H1 (cell line): Measurements from ENCODE around the gene KCNA10. TPM values are rescaled to one million over a fixed set of nuclear protein-coding genes. Genes with fewer than 3 reads are reported as not detected.

ENCODE experiments used
- CTCF ChIA-PET: fragments of 300-600 bp; sonication (Branson Sonifier 250); formaldehyde crosslinking; loops from one replicate; lab custom pipeline; 2021; ENCODE audit not compliant: partially characterized antibody; lab: Charles Lee
- POLR2A ChIA-PET: fragments of 300-600 bp; sonication (Branson Sonifier 250); formaldehyde crosslinking; loops from one replicate; lab custom pipeline; 2021; ENCODE audit warnings: inconsistent platforms; ENCODE audit not compliant: partially characterized antibody; lab: Charles Lee
- DNase-seq, 2 experiments: peaks; one replicate each; pipeline versions ENCODE4 v3.0.0 to v3.0.0-alpha.2; 2010 to 2022; ENCODE audit warnings: low spot score in 2 of 2, low read depth in 1 of 2, mixed read lengths in 1 of 2
- FAIRE-seq: peaks from 2 replicates; lab custom pipeline; 2011; peaks lifted over from hg19 to GRCh38; lab: Jason Lieb, UNC
- H2AFZ ChIP-seq: 2 replicates; pipeline ENCODE4 v1.8.1; 2012; ENCODE audit warnings: low read length, inconsistent platforms
- H2AK5ac ChIP-seq: 2 replicates; pipeline ENCODE4 v1.6.1; 2013; ENCODE audit warnings: low read depth, low read length
- H2BK120ac ChIP-seq: replicated peaks from 2 replicates; pipeline ENCODE3; 2013; ENCODE audit warnings: low read depth, low read length, inconsistent platforms
- H2BK12ac ChIP-seq: 2 replicates; pipeline ENCODE4 v1.6.1; 2013; ENCODE audit warnings: low read depth, low read length
- H2BK15ac ChIP-seq: 2 replicates; pipeline ENCODE4 v1.6.1; 2013; ENCODE audit warnings: low read length
- H2BK20ac ChIP-seq: 2 replicates; pipeline ENCODE4 v1.6.1; 2013; ENCODE audit warnings: low read length
- H2BK5ac ChIP-seq: 2 replicates; pipeline ENCODE4 v1.6.1; 2013; ENCODE audit warnings: low read depth, low read length
- H3K14ac ChIP-seq: 2 replicates; pipeline ENCODE4 v1.6.1; 2013; ENCODE audit warnings: inconsistent platforms; ENCODE audit not compliant: insufficient read length
- H3K18ac ChIP-seq: 2 replicates; pipeline ENCODE4 v1.6.1; 2013; ENCODE audit warnings: low read length; ENCODE audit errors: extremely low read depth
- H3K23ac ChIP-seq: 2 replicates; pipeline ENCODE4 v1.6.1; 2013; ENCODE audit warnings: inconsistent platforms; ENCODE audit not compliant: insufficient read length
- H3K23me2 ChIP-seq: 2 replicates; pipeline ENCODE4 v1.6.1; 2013; ENCODE audit warnings: low read depth, low read length
- H3K27ac ChIP-seq: 2 replicates; pipeline ENCODE4 v1.6.1; 2011; ENCODE audit warnings: low read depth, low read length, inconsistent platforms
- H3K27me3 ChIP-seq, 4 experiments: replicated peaks in 1 of 4; 1 replicate in 1 of 4; 2 replicates in 3 of 4; pipeline versions ENCODE4 v1.6.1 to v1.8.1; 2011 to 2013; ENCODE audit warnings: low read length in 3 of 4, mild to moderate bottlenecking in 3 of 4, inconsistent platforms in 2 of 4, mixed read lengths in 2 of 4, moderate library complexity in 1 of 4; ENCODE audit not compliant: control insufficient read depth in 3 of 4, insufficient read depth in 3 of 4; ENCODE audit errors: extremely low read depth in 1 of 4
- H3K36me3 ChIP-seq, 4 experiments: 2 replicates each; pipeline versions ENCODE4 v1.6.1 to v1.8.1; 2011 to 2013; ENCODE audit warnings: mild to moderate bottlenecking in 4 of 4, low read length in 3 of 4, moderate library complexity in 2 of 4, control low read depth in 1 of 4, inconsistent platforms in 1 of 4; ENCODE audit not compliant: insufficient read depth in 4 of 4, control insufficient read depth in 2 of 4
- H3K4ac ChIP-seq: replicated peaks from 2 replicates; pipeline ENCODE3; 2013; ENCODE audit warnings: low read length, low read depth, mixed read lengths, inconsistent platforms; ENCODE audit not compliant: insufficient read length
- H3K4me1 ChIP-seq, 4 experiments: replicated peaks in 1 of 4; 1 replicate in 1 of 4; 2 replicates in 3 of 4; pipeline versions ENCODE4 v1.6.1 to v1.8.1; 2011 to 2013; ENCODE audit warnings: low read length in 3 of 4, inconsistent platforms in 2 of 4, mixed read lengths in 1 of 4; ENCODE audit not compliant: insufficient read depth in 4 of 4, control insufficient read depth in 3 of 4
- H3K4me2 ChIP-seq, 2 experiments: 2 replicates each; pipeline versions ENCODE4 v1.6.1 to v1.8.1; 2011 to 2013; ENCODE audit warnings: low read depth in 2 of 2, low read length in 2 of 2, control low read depth in 1 of 2, inconsistent platforms in 1 of 2, mild to moderate bottlenecking in 1 of 2; ENCODE audit not compliant: insufficient read depth in 1 of 2
- H3K4me3 ChIP-seq, 4 experiments: fragments of 200-600, 300-600 bp in 1 of 4; sonication (generic), shearing (Covaris generic), sonication (Bioruptor Twin) in 1 of 4; 2 replicates each; pipeline versions ENCODE4 v1.5.1 to v1.8.1; 2011 to 2016; ENCODE audit warnings: low read length in 4 of 4, low read depth in 3 of 4, control low read depth in 2 of 4, inconsistent platforms in 2 of 4, mild to moderate bottlenecking in 2 of 4, mixed read lengths in 1 of 4, moderate library complexity in 1 of 4; ENCODE audit not compliant: insufficient read depth in 2 of 4; ENCODE audit errors: extremely low read depth in 1 of 4
- H3K56ac ChIP-seq: replicated peaks from 2 replicates; pipeline ENCODE3; 2013; ENCODE audit warnings: low read depth, mild to moderate bottlenecking, mixed read lengths, low read length, inconsistent platforms; ENCODE audit not compliant: insufficient read length
- H3K79me1 ChIP-seq: 2 replicates; pipeline ENCODE4 v1.6.1; 2013; ENCODE audit warnings: low read depth, low read length, control low read depth
- H3K79me2 ChIP-seq, 2 experiments: 2 replicates each; pipeline versions ENCODE4 v1.6.1 to v1.8.1; 2012 to 2013; ENCODE audit warnings: low read length in 2 of 2, mild to moderate bottlenecking in 2 of 2, inconsistent platforms in 1 of 2; ENCODE audit not compliant: insufficient read depth in 2 of 2, control insufficient read depth in 1 of 2
- H3K9ac ChIP-seq, 4 experiments: replicated peaks in 1 of 4; 1 replicate in 1 of 4; 2 replicates in 3 of 4; pipeline versions ENCODE4 v1.6.1 to v1.8.1; 2011 to 2013; ENCODE audit warnings: low read depth in 3 of 4, low read length in 3 of 4, control low read depth in 2 of 4, mild to moderate bottlenecking in 2 of 4, moderate library complexity in 2 of 4, inconsistent platforms in 1 of 4; ENCODE audit errors: extremely low read depth in 1 of 4
- H3K9me3 ChIP-seq, 2 experiments: 2 replicates each; pipeline versions ENCODE4 v1.6.1 to v1.8.1; 2012 to 2013; ENCODE audit warnings: mild to moderate bottlenecking in 2 of 2, moderate library complexity in 2 of 2, control low read depth in 1 of 2, inconsistent platforms in 1 of 2, low read depth in 1 of 2, low read length in 1 of 2, mixed read lengths in 1 of 2; ENCODE audit not compliant: insufficient read depth in 2 of 2
- H4K20me1 ChIP-seq, 2 experiments: replicated peaks in 1 of 2; 2 replicates each; pipeline versions ENCODE3 to v1.8.1; 2011 to 2013; ENCODE audit warnings: inconsistent platforms in 2 of 2, low read length in 2 of 2, mild to moderate bottlenecking in 1 of 2; ENCODE audit not compliant: insufficient read depth in 2 of 2, control insufficient read depth in 1 of 2
- H4K5ac ChIP-seq: 2 replicates; pipeline ENCODE4 v1.6.1; 2013; ENCODE audit warnings: low read length, low read depth, mixed read lengths, inconsistent platforms; ENCODE audit not compliant: insufficient read length
- H4K8ac ChIP-seq: 2 replicates; pipeline ENCODE4 v1.8.0; 2013; ENCODE audit warnings: mild to moderate bottlenecking, moderate library complexity, low read length, inconsistent platforms; ENCODE audit not compliant: insufficient read depth; ENCODE audit errors: extremely low read depth
- H4K91ac ChIP-seq: replicated peaks from 2 replicates; pipeline ENCODE3; 2013; ENCODE audit warnings: low read length, mixed read lengths, inconsistent platforms; ENCODE audit not compliant: insufficient read length
- CTBP2 ChIP-seq: IDR thresholded peaks from 2 replicates; pipeline ENCODE4 v1.7.0; 2011; ENCODE audit warnings: borderline replicate concordance, mild to moderate bottlenecking, moderate library complexity, mixed read lengths, low read length; ENCODE audit not compliant: insufficient read depth, insufficient read length
- EP300 ChIP-seq, 2 experiments: IDR thresholded peaks; 1 replicate in 1 of 2; 2 replicates in 1 of 2; pipeline ENCODE4 v1.6.1; 2011 to 2012; ENCODE audit warnings: low read depth in 2 of 2, low read length in 2 of 2, mild to moderate bottlenecking in 2 of 2, borderline replicate concordance in 1 of 2, inconsistent platforms in 1 of 2, moderate library complexity in 1 of 2
- GABPA ChIP-seq: IDR thresholded peaks from 2 replicates; pipeline ENCODE4 v1.6.1; 2011; ENCODE audit warnings: mild to moderate bottlenecking, low read length, moderate library complexity, borderline replicate concordance; ENCODE audit not compliant: insufficient read depth
- KDM5A ChIP-seq: fragments of 200-600 bp; IDR thresholded peaks from 2 replicates; pipeline ENCODE4 v1.7.1; 2012; ENCODE audit warnings: mild to moderate bottlenecking, low read length, inconsistent platforms, mixed read lengths
- POLR2A ChIP-seq, 2 experiments: IDR thresholded peaks; 1 replicate in 1 of 2; 2 replicates in 1 of 2; pipeline ENCODE4 v1.6.1; 2011; ENCODE audit warnings: low read depth in 2 of 2, low read length in 2 of 2, mild to moderate bottlenecking in 2 of 2; ENCODE audit errors: control extremely low read depth in 1 of 2
- SIN3A ChIP-seq, 2 experiments: IDR thresholded peaks in 1 of 2; conservative IDR thresholded peaks in 1 of 2; 2 replicates each; pipeline ENCODE4 v1.6.1; 2011 to 2012; ENCODE audit warnings: low read length in 2 of 2, improper control_type of control experiment in 1 of 2, low read depth in 1 of 2, mild to moderate bottlenecking in 1 of 2
- SIRT6 ChIP-seq: IDR thresholded peaks from one replicate; pipeline ENCODE4 v1.7.1; 2012; ENCODE audit warnings: low read length, inconsistent platforms
- SP4 ChIP-seq: IDR thresholded peaks from 2 replicates; pipeline ENCODE4 v1.6.1; 2012; ENCODE audit warnings: low read length, inconsistent platforms
- WGBS, 2 experiments: shearing (Covaris generic) in 1 of 2; methylation state at CpG; one replicate each; pipeline versions ENCODE4 v1.1.6 to v1.1.7; 2013 to 2015; ENCODE audit warnings: low lambda C conversion rate in 2 of 2, mixed read lengths in 2 of 2, inconsistent platforms in 1 of 2, low coverage in 1 of 2, missing lambda C conversion rate in 1 of 2; ENCODE audit not compliant: insufficient replicate concordance in 2 of 2, insufficient coverage in 1 of 2, insufficient read length in 1 of 2; ENCODE audit errors: extremely low coverage in 1 of 2, missing lambda C conversion rate in 1 of 2; 5-methylcytosine and 5-hydroxymethylcytosine counted together
- polyA plus RNA-seq, 7 experiments: library from polyadenylated mRNA; depleted of rRNA in 3 of 7; stranded (reverse) in 5 of 7; unstranded in 2 of 7; fragments of >200 nt in 5 of 7; fragments of 200-250 nt in 2 of 7; gene quantifications; 1 replicate in 5 of 7; 2 replicates in 1 of 7; 4 replicates in 1 of 7; pipeline versions ENCODE4 v1.2.1 to v1.2.3, GENCODE V29; 2011 to 2013; ENCODE audit warnings: missing spikeins in 2 of 7, mixed read lengths in 2 of 7
- total RNA-seq: library from RNA; stranded (reverse); fragmentation: NEBNext Ultra II Directional; extraction: Animal tissue kit (Norgen Biotek cat#: 25700); gene quantifications from 2 replicates; pipeline ENCODE4 v1.2.1, GENCODE V29; 2021
- TF ChIP-seq, protein P1 (sequence below): IDR thresholded peaks from 2 replicates; pipeline ENCODE4 v1.6.1; 2012; ENCODE audit warnings: inconsistent platforms
- TF ChIP-seq, protein P2 (sequence below): IDR thresholded peaks from 2 replicates; pipeline ENCODE4 v1.6.1; 2011; ENCODE audit warnings: low read length, improper control_type of control experiment

Gene KCNA10
- total and polyA plus RNA-seq, 2 of the 8 experiments (the other 6 are each of a cell fraction or from before 2014, with no cell fraction given), result not detected

DNA sequence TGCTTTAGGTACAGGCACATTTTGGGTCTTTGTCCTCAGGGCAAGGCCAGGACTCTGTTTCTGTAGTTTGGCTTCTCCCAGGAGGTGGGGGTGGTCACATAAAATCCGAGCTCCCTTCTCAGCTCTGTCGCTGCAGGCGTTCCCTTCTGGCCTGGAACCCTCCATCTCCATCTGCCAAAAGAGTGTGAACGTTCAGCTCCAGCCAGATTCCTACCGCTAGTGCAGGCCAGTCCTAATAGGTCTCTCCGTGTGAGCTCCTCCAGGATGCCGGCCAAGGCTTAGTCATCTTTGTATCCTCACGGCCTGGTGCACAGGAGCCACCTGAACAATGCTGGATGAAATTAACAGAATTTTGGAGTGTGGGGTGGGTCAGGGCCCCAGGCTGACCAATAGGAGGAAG lies 19.9 kb upstream of the KCNA10 start:
- no peak for FAIRE-seq
- Histone ChIP-seq H3K18ac (no peak overlapping the region), H3K36me3 (no peaks in the 10 kb centered on the region), H3K27me3 (peaks cover 0 to 5% (median 1%) of the 10 kb centered on the region in 4 experiments; a peak in 1 of 7 replicates), H3K79me2 (no peaks in the 10 kb centered on the region), H4K5ac (no peak overlapping the region), H2BK5ac (no peak overlapping the region), H4K8ac (no peak overlapping the region), H3K56ac (no peak overlapping the region), H2BK15ac (no peak overlapping the region), H2BK120ac (no peak overlapping the region), H3K4me2 (no peak overlapping the region), H3K14ac (no peak overlapping the region), H3K27ac (no peak overlapping the region), H2AFZ (no peak overlapping the region), H3K9me3 (no peaks in the 10 kb centered on the region), H3K79me1 (no peaks in the 10 kb centered on the region), H2AK5ac (no peak overlapping the region), H2BK12ac (no peak overlapping the region), H2BK20ac (no peak overlapping the region), H3K9ac (no peak overlapping the region), H4K20me1 (no peaks in the 10 kb centered on the region), H3K23me2 (no peaks in the 10 kb centered on the region), H4K91ac (no peak overlapping the region), H3K4me3 (no peak overlapping the region), H3K23ac (no peak overlapping the region), H3K4me1 (no peaks in the 10 kb centered on the region), H3K4ac (no peak overlapping the region)
- no peak for DNase-seq
- ChIA-PET CTCF (interaction anchor here (1.0 to 25.0 kb wide), 8 partner anchors 14 to 225 kb away, joined by 3 to 302 read pairs (median 6); partner anchors contain the start of genes KCNA10 and KCNA2), POLR2A (no interaction called here)
- WGBS, 2 experiments, result 92% methylated on average over 8 of the region's 8 CpGs; no CpG with 5 or more reads in 1 of the 2 experiments
- no peak for TF ChIP-seq KDM5A
- TF ChIP-seq EP300 (IDR thresholded peaks at IDR 0.05; ENCODE audit: borderline replicate concordance in 1 of 2, low read depth in 2 of 2, low read length in 2 of 2), result no peak
- TF ChIP-seq CTBP2, result no peak
- no peak for TF ChIP-seq POLR2A (IDR thresholded peaks at IDR 0.05; ENCODE audit: control extremely low read depth in 1 of 2, low read depth in 2 of 2, low read length in 2 of 2)
- TF ChIP-seq GABPA, result no peak
- no peak for TF ChIP-seq SIN3A (conservative IDR thresholded peaks at IDR 0.05 in 1 of 2, IDR thresholded peaks at IDR 0.05 in 1 of 2; ENCODE audit: low read depth in 1 of 2, low read length in 2 of 2)
- TF ChIP-seq, protein P1, sequence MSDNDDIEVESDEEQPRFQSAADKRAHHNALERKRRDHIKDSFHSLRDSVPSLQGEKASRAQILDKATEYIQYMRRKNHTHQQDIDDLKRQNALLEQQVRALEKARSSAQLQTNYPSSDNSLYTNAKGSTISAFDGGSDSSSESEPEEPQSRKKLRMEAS, result no peak
- TF ChIP-seq, protein P2, sequence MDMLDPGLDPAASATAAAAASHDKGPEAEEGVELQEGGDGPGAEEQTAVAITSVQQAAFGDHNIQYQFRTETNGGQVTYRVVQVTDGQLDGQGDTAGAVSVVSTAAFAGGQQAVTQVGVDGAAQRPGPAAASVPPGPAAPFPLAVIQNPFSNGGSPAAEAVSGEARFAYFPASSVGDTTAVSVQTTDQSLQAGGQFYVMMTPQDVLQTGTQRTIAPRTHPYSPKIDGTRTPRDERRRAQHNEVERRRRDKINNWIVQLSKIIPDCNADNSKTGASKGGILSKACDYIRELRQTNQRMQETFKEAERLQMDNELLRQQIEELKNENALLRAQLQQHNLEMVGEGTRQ, result no peak
- no peak for TF ChIP-seq SP4
- TF ChIP-seq SIRT6, result no peak
